SK-N-SH treated with all-trans-retinoic acid at 6 μM for 48 hours (cell line): Measurements from ENCODE around the gene RBFOX1.

ENCODE experiments used
- ATAC-seq: fragments of 200-7000 bp; cut with Tn5 transposase; 3 replicates; pipeline ENCODE4 v1.9.1; 2020; ENCODE audit warnings: mild to moderate bottlenecking, moderate library complexity
- ARNTL ChIP-seq: fragments of 450-650 bp; formaldehyde crosslinking; IDR thresholded peaks from 2 replicates; pipeline ENCODE4 v1.5.0; 2020; ENCODE audit warnings: low read depth, mild to moderate bottlenecking, moderate library complexity, borderline replicate concordance
- BACH2 ChIP-seq: fragments of 250-450 bp; sonication (Bioruptor Pico); IDR thresholded peaks from 2 replicates; pipeline ENCODE4 v1.9.0; 2021; ENCODE audit warnings: mild to moderate bottlenecking, borderline replicate concordance
- CREB5 ChIP-seq: fragments of 250-450 bp; sonication (Bioruptor Pico); IDR thresholded peaks from 2 replicates; pipeline ENCODE4 v1.5.1; 2020; ENCODE audit warnings: low read depth, mild to moderate bottlenecking, moderate library complexity
- CSDC2 ChIP-seq: fragments of 250-450 bp; sonication (Bioruptor Pico); IDR thresholded peaks from 2 replicates; pipeline ENCODE4 v1.5.0; 2020; ENCODE audit warnings: mild to moderate bottlenecking, moderate library complexity
- CSRNP3 ChIP-seq: fragments of 250-450 bp; sonication (Bioruptor Pico); IDR thresholded peaks from 2 replicates; pipeline ENCODE4 v1.5.1; 2021; ENCODE audit warnings: mild to moderate bottlenecking, moderate library complexity
- ESRRG ChIP-seq: fragments of 250-450 bp; sonication (Bioruptor Pico); IDR thresholded peaks from 2 replicates; pipeline ENCODE4 v1.6.1; 2021; ENCODE audit warnings: mild to moderate bottlenecking
- ISL1 ChIP-seq: fragments of 250-450 bp; sonication (Bioruptor Pico); IDR thresholded peaks from 2 replicates; pipeline ENCODE4 v2.1.2; 2022; ENCODE audit warnings: mild to moderate bottlenecking, moderate library complexity
- OSR1 ChIP-seq: fragments of 250-450 bp; sonication (Bioruptor Pico); IDR thresholded peaks from 2 replicates; pipeline ENCODE4 v1.8.0; 2022; ENCODE audit warnings: moderate library complexity, mild to moderate bottlenecking, inconsistent platforms
- POU6F1 ChIP-seq: fragments of 250-450 bp; sonication (Bioruptor Pico); IDR thresholded peaks from 2 replicates; pipeline ENCODE4 v1.8.0; 2021; ENCODE audit warnings: low read depth, mild to moderate bottlenecking, moderate library complexity, borderline replicate concordance
- RARB ChIP-seq: fragments of 250-450 bp; sonication (Bioruptor Pico); IDR thresholded peaks from 2 replicates; pipeline ENCODE4 v1.8.0; 2021; ENCODE audit warnings: mild to moderate bottlenecking, moderate library complexity
- SNAI2 ChIP-seq: fragments of 250-450 bp; sonication (Bioruptor Pico); IDR thresholded peaks from 2 replicates; pipeline ENCODE4 v1.5.0; 2020; ENCODE audit warnings: mild to moderate bottlenecking, moderate library complexity
- TCF4 ChIP-seq: fragments of 250-450 bp; sonication (Bioruptor Pico); IDR thresholded peaks from 2 replicates; pipeline ENCODE4 v1.8.0; 2021; ENCODE audit warnings: mild to moderate bottlenecking, moderate library complexity, borderline replicate concordance
- TOX ChIP-seq: fragments of 250-450 bp; sonication (Bioruptor Pico); IDR thresholded peaks from 2 replicates; pipeline ENCODE4 v1.8.0; 2021; ENCODE audit warnings: mild to moderate bottlenecking, moderate library complexity, borderline replicate concordance
- TSHZ2 ChIP-seq: fragments of 250-450 bp; sonication (Bioruptor Pico); IDR thresholded peaks from 2 replicates; pipeline ENCODE4 v1.5.0; 2020; ENCODE audit warnings: mild to moderate bottlenecking, moderate library complexity
- ZC3H10 ChIP-seq: fragments of 250-450 bp; sonication (Bioruptor Pico); IDR thresholded peaks from 2 replicates; pipeline ENCODE4 v1.5.1; 2021; ENCODE audit warnings: mild to moderate bottlenecking, moderate library complexity
- ZFP30 ChIP-seq: fragments of 450-650 bp; formaldehyde crosslinking; IDR thresholded peaks from 2 replicates; pipeline ENCODE4 v1.5.0; 2022; ENCODE audit warnings: mild to moderate bottlenecking, moderate library complexity
- ZNF8 ChIP-seq: fragments of 450-650 bp; formaldehyde crosslinking; IDR thresholded peaks from 2 replicates; pipeline ENCODE4 v1.5.0; 2020; ENCODE audit warnings: mild to moderate bottlenecking, moderate library complexity

The RBFOX1 gene

GRCh38 chr16:7506363-7506762, 173.7 kb downstream of the RBFOX1 start:
- TF ChIP-seq ESRRG (CRISPR knock-in tag) (no peak), ZC3H10 (CRISPR knock-in tag) (no peak), ZFP30 (CRISPR knock-in tag) (no peak), TSHZ2 (no peak), TCF4 (CRISPR knock-in tag) (no peak), ZNF8 (no peak), RARB (CRISPR knock-in tag) (no peak), SNAI2 (CRISPR knock-in tag) (no peak), TOX (CRISPR knock-in tag) (no peak), CSDC2 (no peak), BACH2 (CRISPR knock-in tag) (no peak), POU6F1 (CRISPR knock-in tag) (no peak), CSRNP3 (CRISPR knock-in tag) (no peak)
- ATAC-seq: no peak

GRCh38 chr16:7508656-7509055, 176.0 kb downstream of the RBFOX1 start:
- ATAC-seq: no peak

More at GRCh38 chr16:7508656-7509055, 176.0 kb downstream of the RBFOX1 start:
- TF ChIP-seq TSHZ2 (no peak), ZC3H10 (CRISPR knock-in tag) (no peak), ARNTL (CRISPR knock-in tag) (no peak), ISL1 (no peak), OSR1 (CRISPR knock-in tag) (no peak), ESRRG (CRISPR knock-in tag) (no peak), CREB5 (CRISPR knock-in tag) (no peak)
